IMR-90 (cell line): ENCODE data around the gene RTL5. TPM values are rescaled to one million over a fixed set of nuclear protein-coding genes. Genes with fewer than 3 reads are reported as not detected.

Source experiments
- ATAC-seq: fragments of 200-7000 bp; cut with Tn5 transposase; 2 replicates; pipeline ENCODE4 v1.9.1; 2020; ENCODE audit warnings: low read depth, mild to moderate bottlenecking, moderate library complexity
- BruUV-seq: library from RNA; stranded (reverse); fragments of 400-500 nt; replicated peaks from 2 replicates; lab custom pipeline; 2021; lab: Mats Ljungman, UMichigan
- CTCF ChIA-PET: fragments of 300-600 bp; formaldehyde crosslinking; extraction: SDS; loops from one replicate; lab custom pipeline; 2021; ENCODE audit warnings: antibody characterized with exemption; lab: Yijun Ruan, JAX
- POLR2A ChIA-PET: fragments of 300-600 bp; sonication (Branson Sonifier 250); formaldehyde crosslinking; loops from one replicate; lab custom pipeline; 2022; ENCODE audit warnings: antibody characterized with exemption; ENCODE audit not compliant: unreplicated experiment; lab: Charles Lee
- DNase-seq: peaks from one replicate; pipeline ENCODE4 v3.0.0; 2013
- H2AFZ ChIP-seq: replicated peaks from 2 replicates; pipeline ENCODE3; 2013; ENCODE audit warnings: low read length, mild to moderate bottlenecking; ENCODE audit not compliant: poor library complexity
- H2AK5ac ChIP-seq: 2 replicates; pipeline ENCODE4 v1.6.1; 2013; ENCODE audit warnings: low read depth, low read length, inconsistent platforms
- H2AK9ac ChIP-seq: replicated peaks from 2 replicates; pipeline ENCODE3; 2013; ENCODE audit warnings: mild to moderate bottlenecking, low read depth, low read length, moderate library complexity; ENCODE audit not compliant: poor library complexity
- H2BK120ac ChIP-seq: 2 replicates; pipeline ENCODE4 v1.6.1; 2013; ENCODE audit warnings: low read depth, low read length, inconsistent platforms
- H2BK15ac ChIP-seq: 3 replicates; pipeline ENCODE4 v1.6.1; 2013; ENCODE audit warnings: low read depth, low read length, inconsistent platforms
- H2BK20ac ChIP-seq: 2 replicates; pipeline ENCODE4 v1.6.1; 2013; ENCODE audit warnings: low read depth, mild to moderate bottlenecking, inconsistent platforms, low read length, moderate library complexity
- H2BK5ac ChIP-seq: 2 replicates; pipeline ENCODE4 v1.6.1; 2013; ENCODE audit warnings: mild to moderate bottlenecking, low read depth, low read length, inconsistent platforms; ENCODE audit not compliant: poor library complexity, severe bottlenecking
- H3K14ac ChIP-seq: replicated peaks from 2 replicates; pipeline ENCODE4 v1.6.1; 2013; ENCODE audit warnings: low read depth, low read length, inconsistent platforms
- H3K18ac ChIP-seq: 2 replicates; pipeline ENCODE4 v1.6.1; 2013; ENCODE audit warnings: low read depth, low read length, control low read depth
- H3K23ac ChIP-seq: 2 replicates; pipeline ENCODE4 v1.6.1; 2013; ENCODE audit warnings: low read depth, low read length, inconsistent platforms
- H3K27ac ChIP-seq: 2 replicates; pipeline ENCODE4 v1.5.1; 2013; ENCODE audit warnings: mild to moderate bottlenecking, control low read depth, low read length; ENCODE audit not compliant: insufficient read depth
- H3K27me3 ChIP-seq: 2 replicates; pipeline ENCODE4 v1.6.1; 2013; ENCODE audit warnings: low read length; ENCODE audit not compliant: control insufficient read depth, insufficient read depth
- H3K36me3 ChIP-seq: 2 replicates; pipeline ENCODE4 v1.6.1; 2013; ENCODE audit warnings: low read length, mixed read lengths; ENCODE audit not compliant: control insufficient read depth, insufficient read depth
- H3K4ac ChIP-seq: 2 replicates; pipeline ENCODE4 v1.6.1; 2013; ENCODE audit warnings: low read depth, low read length, inconsistent platforms
- H3K4me1 ChIP-seq: 2 replicates; pipeline ENCODE4 v1.6.1; 2013; ENCODE audit warnings: low read length, mixed read lengths; ENCODE audit not compliant: control insufficient read depth, insufficient read depth
- H3K4me2 ChIP-seq: 2 replicates; pipeline ENCODE4 v1.6.1; 2013; ENCODE audit warnings: low read depth, mild to moderate bottlenecking, control low read depth, low read length, moderate library complexity
- H3K4me3 ChIP-seq: 2 replicates; pipeline ENCODE4 v1.5.1; 2013; ENCODE audit warnings: low read depth, mild to moderate bottlenecking, control low read depth, low read length, moderate library complexity; ENCODE audit not compliant: insufficient read depth
- H3K56ac ChIP-seq: 2 replicates; pipeline ENCODE4 v1.6.1; 2013; ENCODE audit warnings: low read length, inconsistent platforms; ENCODE audit not compliant: insufficient read depth; ENCODE audit errors: extremely low read depth
- H3K79me1 ChIP-seq, 2 experiments: 2 replicates each; pipeline ENCODE4 v1.6.1; 2013; ENCODE audit warnings: low read length in 2 of 2, inconsistent platforms in 1 of 2, low read depth in 1 of 2
- H3K9ac ChIP-seq: 2 replicates; pipeline ENCODE4 v1.6.1; 2013; ENCODE audit warnings: low read depth, low read length, control low read depth
- H3K9me1 ChIP-seq: 2 replicates; pipeline ENCODE4 v1.6.1; 2013; ENCODE audit warnings: low read length, inconsistent platforms; ENCODE audit not compliant: insufficient read depth
- H3K9me3 ChIP-seq: 2 replicates; pipeline ENCODE4 v1.6.1; 2013; ENCODE audit warnings: low read length; ENCODE audit not compliant: control insufficient read depth, insufficient read depth
- H4K20me1 ChIP-seq: 2 replicates; pipeline ENCODE4 v1.6.1; 2013; ENCODE audit warnings: low read length, inconsistent platforms; ENCODE audit not compliant: insufficient read depth
- H4K5ac ChIP-seq: 2 replicates; pipeline ENCODE4 v1.6.1; 2013; ENCODE audit warnings: mild to moderate bottlenecking, low read depth, low read length, control low read depth
- H4K8ac ChIP-seq, 2 experiments: 2 replicates each; pipeline ENCODE4 v1.6.1; 2013; ENCODE audit warnings: low read depth in 2 of 2, low read length in 2 of 2, control low read depth in 1 of 2, inconsistent platforms in 1 of 2
- H4K91ac ChIP-seq: 2 replicates; pipeline ENCODE4 v1.6.1; 2013; ENCODE audit warnings: low read depth, low read length, inconsistent platforms; ENCODE audit not compliant: insufficient read depth
- CTCF ChIP-seq: conservative IDR thresholded peaks from 2 replicates; pipeline ENCODE4 v1.5.1; 2012; ENCODE audit warnings: mild to moderate bottlenecking, low read depth, low read length, improper control_type of control experiment
- FOS ChIP-seq: fragments of 150-350 bp; IDR thresholded peaks from 2 replicates; pipeline ENCODE4 v1.6.1; 2016; ENCODE audit warnings: low read depth, low read length
- RCOR1 ChIP-seq: IDR thresholded peaks from 2 replicates; pipeline ENCODE4 v1.6.1; 2012; ENCODE audit warnings: mild to moderate bottlenecking, low read length, improper control_type of control experiment; ENCODE audit not compliant: insufficient replicate concordance
- SMC3 ChIP-seq: fragments of 150-350 bp; IDR thresholded peaks from 2 replicates; pipeline ENCODE4 v1.6.1; 2016; ENCODE audit warnings: low read depth, mild to moderate bottlenecking, antibody characterized with exemption, low read length, moderate library complexity
- USF2 ChIP-seq: fragments of 150-350 bp; IDR thresholded peaks from 2 replicates; pipeline ENCODE4 v1.6.1; 2017; ENCODE audit warnings: mild to moderate bottlenecking, antibody characterized with exemption, low read length, low read depth
- WGBS, 2 experiments: methylation state at CpG; one replicate each; pipeline versions ENCODE4 v1.1.5 to v1.1.7; 2013; ENCODE audit warnings: missing lambda C conversion rate in 2 of 2; ENCODE audit not compliant: insufficient read length in 1 of 2; ENCODE audit errors: extremely low coverage in 2 of 2; 5-methylcytosine and 5-hydroxymethylcytosine counted together
- dilution Hi-C: fragments of 300-500 bp; cut with HindIII; formaldehyde crosslinking; loops from one replicate; pipeline ENCODE4 v1.14.3; 2018; ENCODE audit warnings: low sequenced_read_pairs; ENCODE audit not compliant: unreplicated experiment
- in situ Hi-C: fragments of 300-500 bp; cut with MboI; formaldehyde crosslinking; loops from 3 replicates; pipeline ENCODE4 v1.14.3; 2019; ENCODE audit warnings: low sequenced_read_pairs, inconsistent platforms, mixed read lengths
- intact Hi-C: fragments of 100-400 bp; cut with micrococcal nuclease; formaldehyde crosslinking; loops from 2 replicates; pipeline ENCODE4 v1.10.0; 2022
- polyA plus RNA-seq, 3 experiments: library from polyadenylated mRNA; depleted of rRNA; stranded (reverse); fragments of >200 nt; gene quantifications; 2 replicates each; pipeline ENCODE4 v1.2.3, GENCODE V29; 2012; ENCODE audit warnings: low replicate concordance in 1 of 3
- total RNA-seq: library from RNA; depleted of rRNA; stranded (reverse); fragments of >200 nt; gene quantifications from 2 replicates; pipeline ENCODE4 v1.2.3, GENCODE V29; 2012

Gene RTL5
- total and polyA plus RNA-seq, 2 of the 4 experiments (the other 2 are of a cell fraction), result 0.90 to 2.5 TPM

GRCh38 chrX:72137846-72138495 lies 6.3 kb upstream of the RTL5 start:
- H2BK5ac ChIP-seq, result no peak overlapping the region
- H2AFZ ChIP-seq, result no peak overlapping the region
- in situ Hi-C loops, result no loop called here
- no peak overlapping the region for H3K18ac ChIP-seq
- H3K4me1 ChIP-seq, result no peaks in the 10 kb centered on the region
- no peak overlapping the region for H3K9ac ChIP-seq
- no peak overlapping the region for H3K56ac ChIP-seq
- H4K8ac ChIP-seq, result no peak overlapping the region
- peaks cover 68% of the 10 kb centered on the region for H3K27me3 ChIP-seq
- no peak overlapping the region for H3K4me2 ChIP-seq
- peaks cover 3% of the 10 kb centered on the region; the same call in 1 of the 2 replicates for H3K9me3 ChIP-seq
- POLR2A ChIA-PET, result no interaction called here
- no peaks in the 10 kb centered on the region for H3K79me1 ChIP-seq
- H3K36me3 ChIP-seq, result no peaks in the 10 kb centered on the region
- H2AK5ac ChIP-seq, result no peak overlapping the region
- H2BK15ac ChIP-seq, result no peak overlapping the region
- no peak overlapping the region for H3K14ac ChIP-seq
- dilution Hi-C loops, result no loop called here
- CTCF ChIA-PET, result no interaction called here
- 43% methylated on average over 1 of the region's 9 CpGs; no CpG with 5 or more reads in 1 of the 2 experiments for WGBS, 2 experiments
- no peak overlapping the region for H3K4ac ChIP-seq
- no TSS peak for BruUV-seq
- DNase-seq (no peak), ATAC-seq (no peak)
- H4K5ac ChIP-seq, result no peak overlapping the region
- H4K20me1 ChIP-seq, result no peaks in the 10 kb centered on the region; the same call in 1 of the 2 replicates
- no peak overlapping the region for H2BK20ac ChIP-seq
- no peak overlapping the region for H3K27ac ChIP-seq
- H2BK120ac ChIP-seq, result no peak overlapping the region
- TF ChIP-seq RCOR1, result no peak
- no peak for TF ChIP-seq USF2
- TF ChIP-seq CTCF, result no peak
- no peak for TF ChIP-seq FOS
- TF ChIP-seq SMC3, result no peak
- no peak overlapping the region for H3K23ac ChIP-seq
- intact Hi-C loops, result no loop called here
- no peak overlapping the region for H3K4me3 ChIP-seq
- H3K9me1 ChIP-seq, result no peaks in the 10 kb centered on the region
- no peak overlapping the region for H4K91ac ChIP-seq
- H2AK9ac ChIP-seq, result no peak overlapping the region
